ENCODE results near the gene BIRC7. TPM values are rescaled to one million over a fixed set of nuclear protein-coding genes. Genes with fewer than 3 reads are reported as not detected.
"Not testable (repeated sequence)": the region's sequence is repeated elsewhere in the genome, so short reads cannot be mapped to it uniquely, and the experiment has no call there.

BIRC7 gene
- total RNA-seq, 1 donor from 2014 or later: 0.12 TPM

DNA sequence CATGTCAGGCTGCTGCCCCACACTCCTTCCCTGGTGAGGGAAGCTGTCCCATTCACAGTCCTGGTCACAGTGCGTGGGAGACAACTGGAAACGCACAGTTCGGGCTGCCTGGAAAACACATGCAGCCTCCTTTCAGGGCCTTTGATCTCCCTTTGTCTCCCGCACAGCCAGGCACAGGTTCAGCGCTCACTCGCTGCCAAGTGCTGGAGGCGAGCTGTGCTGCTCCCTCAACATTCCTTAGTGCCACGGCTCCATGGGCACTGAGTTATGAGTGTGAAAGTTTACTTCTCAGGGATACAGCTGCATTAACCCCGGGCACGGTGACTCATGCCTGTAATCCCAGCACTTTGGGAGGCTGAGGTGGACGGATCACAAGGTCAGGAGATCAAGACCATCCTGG, 28.8 kb upstream of the BIRC7 start:
- DNase-seq (ENCODE audit: extremely low read depth, low read depth, low spot score): no peak

DNA sequence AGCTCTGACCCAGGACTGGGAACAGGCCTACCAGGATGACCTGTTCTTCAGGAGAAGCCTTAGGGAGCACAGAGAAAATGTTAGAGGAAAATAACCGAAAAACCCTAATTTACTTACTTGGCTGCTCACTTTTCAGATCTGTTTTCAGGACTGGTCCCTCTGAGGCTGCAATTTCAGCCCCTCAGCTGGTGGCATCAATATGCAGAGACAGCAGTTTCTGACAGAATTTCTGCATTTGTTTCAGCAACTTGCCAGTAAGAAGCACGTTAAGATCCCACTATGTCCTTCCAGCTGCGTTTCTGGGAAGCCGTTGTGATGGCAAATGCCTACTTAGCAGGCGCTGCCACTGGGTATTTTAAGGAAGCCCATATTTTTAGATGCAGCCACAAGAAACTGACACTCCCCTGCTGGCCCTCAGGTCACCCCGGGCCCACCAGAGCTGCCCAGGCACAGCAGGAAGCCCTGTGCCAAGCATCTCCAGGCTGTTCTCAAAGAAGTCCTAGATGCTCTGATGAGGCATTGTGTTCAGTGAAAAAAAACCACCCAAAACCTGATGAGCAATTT, 27.3 kb upstream of the BIRC7 start:
- DNase-seq (ENCODE audit: extremely low read depth, low read depth, low spot score): no peak

DNA sequence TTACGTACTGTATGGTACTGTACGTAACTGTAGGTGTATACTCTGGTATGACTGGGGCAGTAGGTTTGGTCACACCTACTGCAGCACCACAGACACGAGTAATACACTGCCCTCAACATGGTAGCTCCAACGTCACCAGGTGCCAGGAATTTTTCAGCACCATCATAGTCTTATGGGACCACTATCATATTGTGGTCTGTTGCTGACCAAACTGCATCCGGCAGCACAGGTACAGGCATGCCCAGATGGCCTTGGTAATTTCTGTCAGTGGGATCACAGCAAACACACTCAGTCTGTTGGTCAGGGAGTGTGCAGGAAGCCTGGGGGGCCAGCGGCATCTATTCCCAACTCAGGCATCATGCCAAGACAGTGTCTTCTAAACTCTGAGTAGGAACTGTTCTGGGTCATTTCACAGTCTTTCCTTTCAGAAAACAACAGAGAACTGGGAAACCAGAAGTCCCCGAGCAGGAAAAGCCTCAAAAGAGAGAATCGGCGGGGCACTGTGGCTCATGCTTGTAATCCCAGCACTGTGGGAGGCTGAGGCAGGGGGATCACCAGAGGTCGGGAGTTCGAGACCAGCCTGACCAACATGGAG, 25.6 kb upstream of the BIRC7 start:
- no peak for DNase-seq (ENCODE audit: extremely low read depth, low read depth, low spot score)

DNA sequence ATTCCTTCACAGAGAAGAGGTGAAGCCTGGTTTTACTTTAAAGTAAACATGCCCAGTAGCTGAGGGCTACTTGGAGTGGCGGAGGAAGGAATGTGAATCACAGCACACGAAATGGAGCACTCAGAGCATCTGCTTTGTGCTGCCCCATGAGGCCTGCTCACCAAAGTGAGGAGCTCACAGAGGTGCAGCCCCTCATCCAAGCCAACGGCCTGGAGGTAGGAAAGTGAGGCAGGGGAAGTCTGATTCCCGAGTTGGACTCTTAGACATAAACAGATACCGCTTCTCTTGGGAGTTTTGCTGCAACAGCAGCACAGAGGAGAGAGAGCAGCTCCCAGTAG, 23.3 kb upstream of the BIRC7 start:
- no peak for DNase-seq (ENCODE audit: extremely low read depth, low read depth, low spot score)

DNA sequence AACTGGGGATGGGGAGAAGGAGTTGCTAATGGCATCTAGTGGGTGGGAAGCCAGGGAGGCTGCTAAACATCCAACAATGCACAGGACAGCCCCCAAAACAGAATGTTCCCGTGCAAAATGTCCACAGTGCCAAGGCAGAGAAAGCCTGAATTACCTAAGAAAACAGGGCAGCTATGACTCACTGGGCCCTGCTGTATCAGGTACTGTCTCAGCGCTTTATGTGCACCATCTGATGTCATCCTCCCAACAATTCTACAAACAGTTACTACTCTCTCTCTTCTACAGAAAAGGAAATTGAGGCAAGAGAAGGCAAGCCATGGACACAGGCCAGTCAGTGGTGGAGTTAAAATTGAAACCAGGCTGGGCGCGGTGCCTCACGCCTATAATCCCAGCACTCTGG, 22.9 kb upstream of the BIRC7 start:
- no peak for DNase-seq (ENCODE audit: extremely low read depth, low read depth, low spot score)

DNA sequence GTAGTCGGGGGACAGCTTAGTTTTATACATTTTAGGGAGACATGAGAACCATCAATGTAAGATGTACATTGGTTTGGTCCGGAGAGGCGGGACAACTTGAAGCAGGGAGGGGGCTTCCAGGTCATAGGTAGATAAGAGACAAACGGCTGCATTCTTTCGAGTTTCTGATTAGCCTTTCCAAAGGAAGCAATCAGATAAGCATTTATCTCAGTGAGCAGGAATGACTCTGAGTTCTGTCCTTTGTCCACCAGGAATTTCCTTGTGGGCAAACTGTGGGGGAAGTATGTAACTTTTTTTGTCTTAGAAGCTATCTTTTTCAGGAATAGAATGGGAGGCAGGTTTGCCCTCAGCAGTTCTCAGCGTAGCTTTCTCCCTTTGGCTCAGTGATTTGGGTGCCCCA, 21.2 kb upstream of the BIRC7 start:
- DNase-seq (ENCODE audit: extremely low read depth, low read depth, low spot score): no peak

DNA sequence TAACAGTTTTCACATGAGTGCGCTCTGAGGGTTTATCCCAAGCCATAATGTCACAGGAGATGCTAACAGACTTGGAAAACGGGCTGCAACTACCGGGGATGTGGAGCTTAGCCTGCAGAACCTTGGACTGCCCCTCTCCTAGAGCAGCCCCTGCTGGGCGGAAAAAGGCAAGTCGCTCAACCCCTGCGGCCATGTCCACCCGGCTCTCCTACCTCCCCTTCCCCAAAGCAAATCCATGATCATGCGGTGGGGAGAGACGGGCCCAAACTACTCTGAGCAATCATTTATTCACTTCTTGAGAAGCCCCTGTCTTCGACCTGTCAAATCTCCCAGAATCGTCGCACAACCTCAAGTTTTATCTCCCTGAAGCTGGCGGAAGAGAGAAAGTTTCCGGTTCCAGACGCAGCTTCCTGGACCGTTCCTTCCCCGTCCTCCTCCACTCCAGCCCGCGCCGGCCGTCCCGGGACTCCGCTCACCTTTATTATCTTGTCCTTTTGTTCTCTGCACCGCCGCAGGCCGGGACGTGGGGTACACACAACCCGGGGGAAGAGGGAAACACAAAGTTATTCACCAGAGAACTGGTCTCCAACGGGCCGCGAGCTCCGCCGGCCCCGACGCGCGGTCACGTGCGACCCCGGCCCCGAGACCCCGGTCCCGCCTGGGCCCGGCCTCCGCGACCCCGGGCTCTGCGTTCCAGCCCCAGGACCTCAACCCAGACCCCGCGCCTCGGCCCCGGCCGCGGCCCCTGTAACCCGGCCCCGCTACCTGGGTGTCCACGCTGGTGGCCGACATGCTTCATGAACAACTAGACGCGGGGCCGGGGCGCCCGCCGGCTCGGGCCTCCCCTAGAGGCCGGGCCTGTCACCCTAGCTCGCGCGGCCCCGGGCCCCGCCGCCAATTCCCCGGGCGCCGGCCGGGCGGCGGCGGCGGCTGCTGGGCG, 20.3 kb upstream of the BIRC7 start:
- DNase-seq (ENCODE audit: extremely low read depth, low read depth, low spot score): no peak

DNA sequence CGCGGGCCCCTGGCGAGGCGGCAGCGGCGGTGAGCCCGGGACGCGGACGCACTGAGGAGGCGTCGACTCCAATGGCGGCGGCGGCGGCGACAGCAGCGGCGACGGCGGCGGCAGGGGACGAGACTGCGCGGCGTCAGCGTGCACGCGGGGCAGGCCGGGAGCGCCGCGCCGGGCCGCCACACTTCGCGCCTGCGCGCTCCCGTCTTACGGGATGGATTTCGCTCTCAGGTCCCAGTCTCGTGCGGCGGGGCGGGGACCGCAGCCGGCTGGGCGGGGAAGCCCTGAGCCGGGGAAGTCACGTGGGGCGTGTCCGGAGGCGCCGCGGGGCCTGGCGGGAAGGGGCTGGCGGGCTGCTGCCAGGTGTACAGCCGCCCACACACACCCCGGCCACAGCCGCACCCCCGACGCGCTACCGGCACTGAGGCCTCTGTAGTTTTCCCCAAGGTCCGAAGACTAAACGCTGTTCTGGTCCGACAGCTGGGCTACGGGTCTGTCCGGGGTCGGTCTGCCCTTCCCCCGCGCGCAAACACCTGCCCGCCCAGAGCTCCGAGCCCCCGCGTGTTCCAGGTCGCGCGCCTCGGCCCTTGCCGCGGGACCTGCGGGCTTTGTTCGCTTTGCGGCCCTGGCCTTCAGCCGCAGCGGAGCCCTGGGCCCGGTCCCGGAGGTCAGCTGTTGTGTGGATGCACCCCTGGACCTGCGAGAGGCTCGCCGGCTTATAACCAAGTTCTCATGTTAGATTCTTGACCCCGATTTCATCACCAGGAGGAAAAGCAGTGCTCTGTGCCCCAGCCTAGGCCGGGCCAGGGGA, 19.5 kb upstream of the BIRC7 start, which contains the start of gene YTHDF1:
TSS of gene YTHDF1 (minus strand) at position 91 of the 808 bp plus-strand sequence. CDS start 239 bp downstream, outside the sequence.
- no peak for DNase-seq (ENCODE audit: extremely low read depth, low read depth, low spot score)

DNA sequence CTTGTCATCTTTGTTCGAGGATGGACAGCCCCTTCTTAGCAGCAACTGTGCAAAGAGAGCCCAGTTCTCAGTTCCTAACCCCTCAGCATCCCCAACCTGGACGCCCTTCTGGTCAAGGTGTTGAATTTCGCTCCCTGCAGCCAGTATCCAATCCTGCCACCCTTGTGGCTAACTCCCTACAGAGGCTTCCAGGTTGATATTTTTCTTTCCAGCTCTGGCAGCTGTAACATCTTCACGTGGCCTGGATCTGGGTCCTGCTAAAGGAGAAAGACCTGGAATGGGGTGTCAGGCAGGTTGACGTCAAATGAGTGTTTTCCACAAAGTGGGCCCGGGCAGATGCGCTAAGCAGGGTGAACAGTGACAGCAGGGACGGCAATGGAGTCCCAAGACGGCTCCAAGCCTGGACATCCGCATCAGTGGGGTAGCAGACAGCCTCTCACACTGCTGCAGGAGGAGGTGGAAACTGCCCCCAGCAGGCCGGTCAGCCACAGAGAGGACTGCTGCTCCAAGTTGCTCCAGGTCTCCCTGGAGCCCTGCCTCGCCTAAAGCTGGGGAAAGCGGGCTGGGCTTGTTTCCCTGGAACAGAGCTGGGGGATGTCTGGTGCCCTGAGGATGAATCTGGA, 18.7 kb upstream of the BIRC7 start:
- no peak for DNase-seq (ENCODE audit: extremely low read depth, low read depth, low spot score)

DNA sequence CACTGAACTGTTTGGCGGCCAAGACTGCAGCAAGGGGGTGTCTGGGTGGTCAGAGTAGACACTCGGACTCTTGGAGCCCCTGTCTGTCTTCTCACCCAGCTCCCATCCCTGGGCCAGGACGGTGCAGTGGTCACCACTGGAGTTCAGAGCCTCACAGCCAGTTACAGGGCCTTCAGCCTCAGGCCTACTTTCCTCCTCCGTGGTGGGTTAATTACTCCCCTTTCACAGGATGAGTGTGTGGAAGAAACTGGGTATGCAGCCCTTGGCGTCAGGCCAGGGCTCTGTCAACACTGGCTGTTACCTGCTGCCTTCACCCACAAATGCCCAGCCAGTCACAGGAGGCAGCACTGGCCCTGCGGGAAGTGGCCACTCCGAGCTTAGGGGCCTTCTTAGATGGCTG, 18.0 kb upstream of the BIRC7 start:
- no peak for DNase-seq (ENCODE audit: extremely low read depth, low read depth, low spot score)

DNA sequence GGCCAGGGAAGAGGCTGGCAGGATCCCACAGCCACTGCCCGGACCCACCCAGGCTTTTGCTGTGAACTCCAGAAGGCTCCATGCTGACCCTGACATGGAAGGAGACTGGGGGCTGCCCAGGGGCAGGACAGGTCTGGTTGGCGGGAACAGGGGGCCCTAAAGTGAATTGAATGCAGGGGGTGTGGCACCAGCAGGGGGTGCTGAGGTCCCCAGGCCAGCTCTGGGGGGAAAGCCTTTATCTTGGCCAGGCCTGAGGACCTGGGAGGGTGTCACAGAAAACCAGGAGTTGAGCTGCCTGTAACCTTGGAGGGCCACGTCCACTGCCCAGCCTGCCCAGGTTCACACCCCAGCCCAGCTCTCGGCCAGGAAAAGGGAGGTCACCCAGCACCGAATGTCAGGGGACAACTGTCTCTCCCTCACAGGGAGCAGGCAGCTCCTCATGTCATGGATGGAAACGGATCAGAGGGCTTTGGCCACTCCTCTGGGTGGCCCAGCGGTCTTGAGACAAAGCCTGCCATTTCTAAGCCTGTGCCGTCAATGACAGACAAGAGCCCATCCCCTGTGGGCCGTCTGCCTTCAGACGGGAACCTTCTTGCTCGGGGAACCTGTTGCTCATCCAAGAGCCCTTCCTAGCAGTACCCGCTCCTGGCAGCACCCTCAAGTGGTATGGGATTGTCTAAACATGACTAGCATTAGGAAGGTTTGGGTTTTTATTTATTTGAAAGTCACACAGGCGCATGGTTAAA, 16.8 kb upstream of the BIRC7 start:
- no peak for DNase-seq (ENCODE audit: extremely low read depth, low read depth, low spot score)

DNA sequence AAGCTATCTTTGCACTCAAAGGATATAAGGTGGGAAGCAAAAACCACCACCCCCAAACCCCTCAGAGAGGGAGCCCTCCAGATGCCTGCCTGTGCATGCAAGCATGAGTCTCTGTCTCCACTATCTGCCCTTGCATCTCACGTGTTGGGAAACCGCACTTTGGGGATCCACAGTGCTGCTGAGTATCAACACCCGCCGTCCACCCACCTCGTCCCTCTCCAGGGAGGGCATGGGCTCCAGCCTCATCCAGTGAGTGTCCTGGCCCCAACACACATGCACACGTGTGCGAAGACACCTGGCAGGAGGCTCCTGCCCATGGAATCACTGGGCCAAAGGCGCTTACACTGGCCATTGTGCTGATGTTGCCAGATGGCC, 16.3 kb upstream of the BIRC7 start:
- no peak for DNase-seq (ENCODE audit: extremely low read depth, low read depth, low spot score)

DNA sequence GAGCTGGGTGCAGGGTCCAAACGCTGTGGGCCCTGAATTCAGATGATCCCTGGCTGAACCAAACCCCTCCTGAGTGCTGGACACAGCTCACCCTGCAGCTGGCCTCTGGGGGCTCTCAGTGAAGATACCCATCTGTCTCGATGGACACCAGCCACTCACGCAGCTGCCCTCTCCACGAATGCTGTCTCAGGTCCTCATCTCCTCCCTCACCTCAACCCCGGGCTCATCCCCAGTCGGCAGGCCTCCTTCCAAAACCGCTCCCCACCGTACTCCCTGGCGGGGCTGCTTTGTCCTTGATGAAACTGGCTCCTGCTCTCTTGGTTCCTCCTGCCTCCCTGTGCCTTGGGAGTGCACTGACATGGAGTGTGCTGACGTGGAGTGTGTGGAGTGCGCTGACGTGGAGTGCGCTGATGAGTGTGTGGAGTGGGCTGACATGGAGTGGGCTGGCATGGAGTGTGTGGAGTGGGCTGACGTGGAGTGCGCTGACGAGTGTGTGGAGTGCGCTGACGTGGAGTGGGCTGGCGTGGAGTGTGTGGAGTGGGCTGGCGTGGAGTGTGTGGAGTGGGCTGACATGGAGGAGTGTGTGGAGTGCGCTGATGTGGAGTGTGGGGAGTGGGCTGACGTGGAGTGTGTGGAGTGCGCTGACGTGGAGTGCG, 15.7 kb upstream of the BIRC7 start:
- no peak for DNase-seq (ENCODE audit: extremely low read depth, low read depth, low spot score)

DNA sequence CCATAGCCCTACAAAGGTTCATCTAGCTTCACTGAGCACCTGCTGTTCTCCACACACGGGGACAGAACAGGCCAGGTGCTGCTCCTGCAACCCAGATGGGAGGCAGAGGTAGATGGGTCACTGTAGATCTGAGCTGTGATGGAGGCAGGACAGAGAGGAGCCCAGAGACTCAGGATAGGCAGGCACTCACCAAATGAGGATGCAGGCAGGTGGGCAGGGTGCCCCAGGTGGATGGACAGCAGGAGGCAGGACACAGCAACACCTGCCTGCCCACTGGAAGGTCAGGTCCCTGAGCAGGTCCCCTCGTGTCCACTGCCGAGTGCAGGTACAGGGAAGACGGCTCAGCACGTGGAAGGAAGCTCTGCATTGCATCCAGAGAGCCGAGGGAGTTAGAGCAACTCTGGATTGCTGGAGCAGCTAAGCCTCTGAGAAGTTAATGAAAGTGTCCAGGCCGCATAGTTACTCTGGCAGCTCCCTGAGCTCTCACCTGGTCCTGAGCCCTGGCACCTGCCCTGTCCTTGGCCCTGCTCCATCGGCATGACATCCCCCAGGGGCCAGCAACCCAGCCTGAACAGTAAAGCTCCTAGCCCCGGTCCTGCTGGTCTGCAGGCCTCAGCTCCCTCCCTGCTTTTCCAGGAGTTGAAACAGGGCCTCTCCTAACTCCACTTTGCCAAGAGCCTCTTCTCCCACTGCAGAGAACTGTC, 14.9 kb upstream of the BIRC7 start:
- no peak for DNase-seq (ENCODE audit: extremely low read depth, low read depth, low spot score)

DNA sequence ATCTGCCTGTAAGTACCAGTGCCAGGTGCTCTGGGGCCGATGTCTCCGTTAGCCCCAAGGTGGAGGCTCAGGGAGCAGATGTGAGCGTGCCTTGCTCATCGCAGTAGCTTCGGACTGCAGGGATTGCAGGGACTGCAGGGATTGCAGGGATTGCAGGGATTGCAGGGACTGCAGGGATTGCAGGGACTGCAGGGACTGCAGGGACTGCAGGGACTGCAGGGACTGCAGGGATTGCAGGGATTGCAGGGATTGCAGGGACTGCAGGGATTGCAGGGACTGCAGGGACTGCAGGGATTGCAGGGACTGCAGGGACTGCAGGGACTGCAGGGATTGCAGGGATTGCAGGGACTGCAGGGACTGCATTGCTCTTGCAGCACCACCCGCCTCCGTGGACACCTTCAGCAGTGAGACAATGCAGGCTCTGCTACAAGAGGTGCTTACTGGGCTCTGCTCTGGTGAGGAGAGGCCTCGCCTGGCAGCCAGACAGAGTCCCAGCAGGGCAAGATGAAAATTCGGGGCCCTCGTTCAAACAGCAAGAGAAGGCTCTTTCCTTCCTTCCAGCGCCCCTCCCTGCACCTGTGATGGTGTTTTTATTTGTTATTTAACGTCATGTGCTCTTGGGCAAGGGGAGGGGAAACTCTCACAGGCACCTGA, 14.2 kb upstream of the BIRC7 start:
- DNase-seq (ENCODE audit: extremely low read depth, low read depth, low spot score): not testable (repeated sequence)

DNA sequence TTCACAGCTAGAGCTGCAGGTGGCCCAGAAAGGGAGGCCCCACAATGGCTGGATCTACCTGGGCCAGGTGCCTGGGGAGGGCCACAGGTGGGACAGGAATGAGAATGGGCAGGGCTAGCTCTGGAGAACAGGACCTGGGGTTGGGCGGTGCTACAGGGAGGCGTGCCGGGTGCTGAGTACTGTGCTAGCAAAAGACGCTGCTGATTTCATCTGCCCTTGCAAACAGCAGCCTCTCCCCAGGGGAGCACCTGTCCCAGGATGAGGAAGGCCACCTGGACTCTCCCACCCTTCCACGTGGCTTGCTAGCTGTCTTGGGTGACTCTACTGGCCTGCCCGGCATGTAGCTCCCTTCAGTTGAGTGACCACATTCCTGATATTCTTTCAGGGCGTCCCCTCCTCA, 13.2 kb upstream of the BIRC7 start:
- no peak for DNase-seq (ENCODE audit: extremely low read depth, low read depth, low spot score)

DNA sequence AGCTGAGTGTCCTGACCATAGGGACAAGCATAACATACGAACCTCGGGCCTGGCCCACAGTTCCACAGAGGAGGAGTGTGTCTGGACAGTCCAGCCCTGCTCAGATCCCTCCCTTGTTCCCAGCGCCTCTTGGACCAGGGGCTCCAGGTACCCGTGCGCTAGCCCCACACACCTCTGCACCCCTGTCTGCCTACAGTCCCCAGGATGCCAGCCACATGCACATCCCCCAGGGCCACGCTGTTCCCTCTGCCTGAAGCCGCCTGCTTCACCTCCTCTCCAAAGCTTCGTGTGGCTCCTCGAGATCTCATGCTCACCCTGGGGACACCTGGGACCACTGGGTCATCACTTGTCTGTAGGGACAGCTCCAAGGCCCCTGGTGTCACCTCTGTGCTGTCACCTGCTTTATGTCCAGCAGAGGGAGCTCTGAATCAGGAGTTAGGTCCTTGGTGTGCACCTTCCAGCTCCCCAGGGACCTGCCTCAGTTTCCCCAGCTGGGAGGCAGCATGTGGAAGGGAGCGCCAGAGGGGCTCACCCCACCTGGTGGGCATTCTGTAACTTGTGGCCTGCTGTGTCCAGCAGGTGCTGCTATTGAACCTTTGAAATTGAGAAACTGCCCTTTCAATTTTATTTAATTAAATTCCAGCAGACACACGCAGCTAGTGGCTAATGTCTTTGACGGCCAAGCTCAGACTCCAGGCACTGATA, 12.4 kb upstream of the BIRC7 start:
- no peak for DNase-seq (ENCODE audit: extremely low read depth, low read depth, low spot score)

DNA sequence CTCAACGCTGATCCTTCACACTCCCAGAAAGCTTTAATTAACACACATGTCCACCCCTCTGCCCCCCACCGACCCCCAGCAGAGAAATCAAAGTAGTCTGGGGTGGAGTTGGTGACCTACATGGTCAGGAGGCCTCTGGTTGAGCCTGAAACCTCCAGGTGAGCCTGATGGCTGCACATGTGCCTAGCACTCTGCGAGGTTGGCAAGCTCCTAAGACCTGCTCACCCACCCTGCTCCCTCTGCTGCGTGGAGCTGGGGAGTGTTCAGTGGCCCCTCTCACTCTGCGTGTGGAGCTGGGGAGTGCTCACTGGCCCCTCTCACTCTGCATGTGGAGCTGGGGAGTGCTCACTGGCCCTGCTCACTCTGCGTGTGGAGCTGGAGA, 11.9 kb upstream of the BIRC7 start:
- no peak for DNase-seq (ENCODE audit: extremely low read depth, low read depth, low spot score)
